ACHN (cell line): Measurements from ENCODE around the gene PASK.

ENCODE experiments used
- DNase-seq: peaks from one replicate; pipeline ENCODE4 v3.0.0-alpha.2; 2015
- in situ Hi-C: cut with HindIII; loops from 2 replicates; pipeline ENCODE4 v1.10.0; 2017; ENCODE audit warnings: low sequenced_read_pairs, low pct_ligation_motif_present, low pct_unique_long_range_greater_than_20kb

PASK gene

DNA sequence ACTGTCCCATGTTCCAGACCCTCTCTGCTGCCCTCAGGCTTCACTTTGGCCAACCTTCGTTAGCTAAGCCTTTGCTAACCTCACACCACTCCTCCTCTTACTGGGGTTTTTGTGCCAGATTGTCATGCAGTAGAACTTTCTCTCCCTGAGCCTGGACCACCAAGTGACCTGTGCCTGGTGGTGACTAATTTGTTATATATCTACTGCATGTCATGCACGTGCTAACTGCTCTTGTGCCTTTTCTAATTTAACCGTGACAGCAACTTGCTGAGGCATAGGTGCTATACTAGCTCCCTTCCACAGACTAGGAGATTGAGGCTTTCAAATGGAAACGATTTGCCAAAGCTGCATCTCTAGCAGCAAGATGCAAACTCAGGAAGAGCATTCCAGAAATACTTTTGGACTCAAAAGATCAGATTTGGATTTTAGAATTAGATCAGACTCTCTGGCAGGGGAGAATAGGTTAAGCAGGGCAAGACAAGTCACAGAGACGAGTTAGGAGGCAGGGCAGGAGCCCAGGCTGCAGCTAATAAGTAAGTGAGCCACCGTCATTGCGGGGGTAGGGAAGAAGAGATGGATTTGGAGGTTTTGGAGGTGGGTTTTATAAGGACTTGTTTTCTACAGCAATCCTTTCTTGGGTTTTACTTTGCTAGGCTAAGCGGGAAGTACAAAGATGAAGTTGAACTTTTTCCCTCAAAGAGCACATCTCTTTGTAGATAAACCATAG is 2.8 kb upstream of the PASK start:
- in situ Hi-C loops = no loop called here
- no peak for DNase-seq

DNA sequence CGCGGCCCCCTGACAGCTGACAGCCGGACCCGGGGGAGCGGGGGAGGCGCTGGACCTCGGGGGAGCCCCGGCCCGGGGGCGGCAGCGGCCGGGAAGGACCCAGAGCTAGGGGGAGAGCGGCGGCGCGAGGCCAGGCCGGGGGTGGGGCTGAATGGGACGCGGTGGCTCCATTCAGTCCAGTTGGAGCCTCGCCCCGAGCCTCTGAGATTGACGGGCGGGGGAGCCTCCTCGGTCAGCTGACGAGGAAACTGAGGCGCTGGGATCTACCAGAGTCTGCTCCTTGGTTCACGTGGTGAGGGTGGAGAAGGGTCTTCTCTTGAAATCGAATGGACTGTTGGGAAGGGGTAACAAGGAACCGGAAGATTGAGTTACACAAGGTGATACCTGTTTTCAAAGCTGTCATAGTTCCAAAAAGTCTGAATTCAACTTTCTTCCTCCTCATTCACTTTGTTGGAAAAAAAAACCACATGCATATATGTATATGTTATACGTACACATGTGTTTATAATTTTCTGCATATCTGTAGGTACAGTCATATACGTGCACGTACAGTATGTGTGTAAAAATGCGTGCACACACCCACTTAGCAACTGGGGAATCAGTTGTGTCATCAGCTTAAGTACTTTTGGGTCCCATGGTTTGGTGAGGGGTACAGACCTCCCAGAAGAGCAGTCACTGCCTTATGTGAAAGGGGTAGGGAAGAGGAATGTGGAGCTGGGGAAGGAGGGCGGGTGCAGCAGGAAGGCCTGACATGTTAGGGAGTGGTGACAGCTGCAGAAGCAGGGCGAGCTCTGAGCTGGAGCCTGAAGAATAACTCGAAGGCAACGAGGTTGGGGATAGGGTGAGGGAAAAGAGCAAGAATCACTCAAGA is 1.6 kb upstream of the PASK start:
- in situ Hi-C loops = no loop called here
- no peak for DNase-seq

DNA sequence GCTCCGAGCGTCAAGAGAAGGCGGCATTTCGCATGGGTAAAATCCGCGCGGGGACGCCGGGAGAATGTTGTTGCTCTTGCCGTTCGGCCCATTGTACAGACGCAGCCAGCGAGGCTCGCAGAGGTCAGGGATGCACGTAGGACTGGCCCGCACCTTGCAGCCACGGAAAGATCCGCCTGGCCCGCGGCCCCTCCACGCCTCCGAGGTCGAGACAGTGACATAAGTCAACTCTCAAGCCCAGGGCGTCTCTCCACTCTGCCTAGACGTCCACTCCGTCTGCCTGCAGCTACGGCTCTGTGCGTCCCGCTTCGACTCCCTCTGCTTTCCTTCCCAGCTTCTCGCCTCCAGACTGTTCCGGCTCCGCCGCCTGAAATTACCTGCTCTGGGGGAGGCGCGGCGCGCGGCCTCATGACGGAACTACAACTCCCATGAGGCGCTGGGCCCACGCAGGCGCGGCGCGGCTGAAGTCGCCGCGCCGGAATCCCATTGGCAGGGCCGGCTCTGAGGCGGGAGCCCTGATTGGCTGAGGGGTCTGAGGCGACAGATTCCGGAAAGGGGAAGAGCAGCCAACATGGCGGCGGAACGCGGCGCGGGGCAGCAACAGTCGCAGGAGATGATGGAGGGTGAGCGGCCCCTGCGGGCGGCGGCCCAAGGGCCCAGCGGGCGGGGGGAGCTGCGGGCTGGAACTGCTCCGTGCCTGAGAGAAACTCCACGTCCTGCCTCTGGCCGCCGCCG is 820 bp upstream of the PASK start, which contains the start of gene PPP1R7:
PPP1R7 (plus strand) TSS at position 543 of the 735 bp plus-strand sequence; CDS start at position 572, 29 bp downstream.
- in situ Hi-C loops = no loop called here
- peak; percentile 97 for DNase-seq

DNA sequence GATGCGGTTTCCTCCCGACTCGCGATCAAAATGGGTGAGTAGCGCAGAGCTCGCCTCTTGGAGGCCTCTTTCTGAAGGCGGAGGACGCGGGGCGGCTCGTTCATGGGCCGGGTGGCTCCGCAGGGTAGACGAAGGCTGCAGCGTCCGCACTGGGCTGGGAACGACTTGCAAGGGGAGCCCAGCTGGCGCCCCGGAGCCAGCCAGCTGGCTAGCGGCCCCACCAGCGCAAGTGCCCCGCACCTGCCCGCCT is 328 bp upstream of the PASK start:
- DNase-seq = no peak
- in situ Hi-C loops = no loop called here

DNA sequence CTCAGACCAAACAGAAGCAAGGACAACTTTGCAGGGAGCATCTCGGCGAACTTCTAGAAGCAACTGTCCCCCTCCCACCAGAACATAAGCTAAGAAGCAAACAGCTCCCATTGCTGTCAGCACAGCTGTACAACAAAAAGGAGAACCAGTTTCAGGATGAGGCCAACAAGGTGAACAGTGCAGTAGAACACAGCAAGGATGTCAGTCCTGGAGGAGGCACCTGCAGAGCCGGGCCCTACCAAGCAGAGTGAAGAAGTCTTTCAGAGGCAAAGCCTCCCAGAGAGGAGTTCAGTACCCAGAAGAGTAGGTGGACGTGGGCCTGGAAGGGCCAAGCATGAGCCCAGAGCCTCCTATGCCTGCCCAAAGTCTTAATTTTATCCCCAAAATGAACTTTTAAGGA is 1.0 kb downstream of the PASK start:
- DNase-seq = no peak
- in situ Hi-C loops = no loop called here

DNA sequence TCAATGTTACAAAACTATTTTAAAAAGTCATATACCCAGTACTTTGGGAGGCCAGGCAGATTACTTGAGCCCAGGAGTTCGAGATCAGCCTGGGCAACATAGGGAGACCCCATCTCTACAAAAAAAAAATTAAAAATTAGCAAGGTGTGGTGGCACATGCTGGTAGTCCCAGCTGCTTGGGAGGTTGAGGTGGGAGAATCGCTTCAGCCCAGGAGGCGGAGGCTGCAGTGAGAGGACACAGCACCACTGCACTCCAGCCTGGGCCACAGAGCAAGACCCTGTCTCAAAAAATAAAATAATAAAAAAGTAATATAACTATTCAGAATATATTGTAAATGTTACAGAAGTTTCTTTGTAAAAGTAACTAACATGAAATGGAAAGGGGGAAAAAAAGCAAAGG is 1.9 kb downstream of the PASK start:
- in situ Hi-C loops = no loop called here

DNA sequence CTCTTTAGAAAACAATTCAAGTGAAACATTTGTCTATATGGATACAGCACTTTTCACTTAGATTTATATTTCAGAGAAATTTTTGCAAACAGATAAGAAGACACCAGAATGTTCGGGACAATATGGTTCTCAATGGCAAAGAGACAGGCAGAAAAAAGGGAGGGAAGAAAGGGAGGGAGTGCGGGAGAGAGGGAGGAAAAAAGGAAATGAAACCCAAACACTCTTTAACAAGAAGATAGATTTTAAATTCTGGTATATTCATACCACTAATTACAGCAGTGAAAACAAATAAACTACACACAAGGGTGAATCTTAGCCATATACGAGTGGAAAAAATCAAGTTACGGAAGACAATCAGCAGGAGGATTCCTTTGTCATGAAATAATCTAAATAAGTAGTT is 3.0 kb downstream of the PASK start:
- in situ Hi-C loops = no loop called here
- no peak for DNase-seq

More for the DNA sequence above, 1.9 kb downstream of the PASK start:
- no peak for DNase-seq

DNA sequence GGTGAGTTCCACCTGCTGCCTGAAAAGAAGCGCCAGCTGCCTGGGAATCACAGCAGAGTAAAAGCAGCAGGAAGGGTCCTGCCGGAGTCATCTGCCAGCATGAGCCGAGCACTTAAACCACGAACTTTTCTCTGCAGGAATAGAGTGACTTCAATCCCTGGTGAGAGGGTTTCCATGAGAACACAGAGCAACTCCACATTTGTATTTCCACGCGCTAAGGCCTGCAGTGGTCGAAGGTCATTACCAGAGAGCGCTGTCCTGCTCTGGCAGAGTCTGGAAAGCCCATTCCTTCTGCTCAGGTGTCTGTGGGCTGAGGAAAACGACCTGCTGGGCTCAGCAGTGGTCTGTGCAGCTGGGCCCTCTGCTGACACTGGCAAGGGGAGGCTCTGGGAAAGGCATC is 6.7 kb downstream of the PASK start:
- no peak for DNase-seq
- in situ Hi-C loops = no loop called here

DNA sequence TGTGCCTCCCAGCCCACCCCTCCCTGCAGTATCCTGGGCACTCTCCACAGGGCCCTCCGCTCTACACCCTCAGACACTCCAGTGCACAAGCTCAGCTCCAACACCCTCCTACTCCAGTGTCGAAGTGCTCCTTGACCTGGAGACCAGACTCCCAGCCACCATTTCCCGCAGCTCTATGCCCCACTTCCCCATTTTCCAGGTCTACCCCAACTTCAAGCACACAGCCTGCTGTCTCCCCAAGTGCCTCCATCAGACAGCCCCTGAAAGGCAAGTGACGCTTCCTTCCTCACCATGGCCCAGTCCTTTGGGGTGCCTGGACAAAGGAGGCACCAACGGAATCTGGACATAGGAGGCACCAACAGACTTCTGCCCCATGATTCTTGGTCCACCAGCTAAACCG is 7.2 kb downstream of the PASK start:
- in situ Hi-C loops = no loop called here

DNA sequence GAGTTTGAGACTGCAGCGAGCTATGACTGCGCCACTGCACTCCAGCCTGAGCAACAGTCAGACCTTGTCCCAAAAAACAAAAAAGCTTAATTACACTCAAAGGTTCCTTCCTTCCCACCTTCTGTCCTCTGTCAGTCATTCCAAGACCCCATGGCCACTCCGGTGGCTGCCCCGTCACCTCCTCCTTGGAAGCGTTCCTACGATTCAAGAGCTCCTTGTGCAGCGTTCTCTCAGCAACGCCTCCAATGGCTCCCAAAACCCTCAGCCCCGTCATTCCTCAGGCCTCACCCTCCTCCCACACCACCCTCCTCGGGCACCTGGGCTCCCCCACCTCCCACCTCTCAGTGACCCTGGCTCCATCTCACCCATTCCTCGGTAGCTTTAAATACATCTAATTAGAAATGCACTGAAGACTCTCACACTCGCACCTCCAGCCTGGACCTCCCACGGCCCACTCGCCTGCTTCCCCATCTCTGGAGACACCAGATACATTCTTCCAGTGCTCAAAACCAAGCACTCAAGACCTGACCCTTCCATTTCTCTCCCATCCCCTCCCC is 8.0 kb downstream of the PASK start:
- DNase-seq = no peak
- in situ Hi-C loops = no loop called here

More for the DNA sequence above, 7.2 kb downstream of the PASK start:
- DNase-seq = no peak

DNA sequence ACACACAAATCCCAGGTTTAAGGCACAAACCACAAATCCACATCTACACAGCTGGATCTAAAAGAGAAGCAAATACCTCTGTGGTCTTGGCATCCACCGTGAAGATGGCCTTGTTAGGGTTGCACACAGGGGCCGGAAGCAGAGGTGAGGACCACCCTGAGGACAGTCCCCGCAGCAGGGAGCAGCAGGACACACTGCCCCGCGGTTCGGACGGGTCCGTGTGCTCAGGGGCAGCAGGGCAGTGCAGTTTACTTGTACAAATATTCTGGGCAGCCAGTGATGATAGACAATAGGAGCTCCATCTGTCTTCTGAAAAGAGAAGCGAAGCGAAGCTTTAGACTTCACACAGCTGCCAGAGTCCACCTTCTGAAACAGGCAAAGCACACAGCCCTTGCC is 8.8 kb downstream of the PASK start:
- no peak for DNase-seq

DNA sequence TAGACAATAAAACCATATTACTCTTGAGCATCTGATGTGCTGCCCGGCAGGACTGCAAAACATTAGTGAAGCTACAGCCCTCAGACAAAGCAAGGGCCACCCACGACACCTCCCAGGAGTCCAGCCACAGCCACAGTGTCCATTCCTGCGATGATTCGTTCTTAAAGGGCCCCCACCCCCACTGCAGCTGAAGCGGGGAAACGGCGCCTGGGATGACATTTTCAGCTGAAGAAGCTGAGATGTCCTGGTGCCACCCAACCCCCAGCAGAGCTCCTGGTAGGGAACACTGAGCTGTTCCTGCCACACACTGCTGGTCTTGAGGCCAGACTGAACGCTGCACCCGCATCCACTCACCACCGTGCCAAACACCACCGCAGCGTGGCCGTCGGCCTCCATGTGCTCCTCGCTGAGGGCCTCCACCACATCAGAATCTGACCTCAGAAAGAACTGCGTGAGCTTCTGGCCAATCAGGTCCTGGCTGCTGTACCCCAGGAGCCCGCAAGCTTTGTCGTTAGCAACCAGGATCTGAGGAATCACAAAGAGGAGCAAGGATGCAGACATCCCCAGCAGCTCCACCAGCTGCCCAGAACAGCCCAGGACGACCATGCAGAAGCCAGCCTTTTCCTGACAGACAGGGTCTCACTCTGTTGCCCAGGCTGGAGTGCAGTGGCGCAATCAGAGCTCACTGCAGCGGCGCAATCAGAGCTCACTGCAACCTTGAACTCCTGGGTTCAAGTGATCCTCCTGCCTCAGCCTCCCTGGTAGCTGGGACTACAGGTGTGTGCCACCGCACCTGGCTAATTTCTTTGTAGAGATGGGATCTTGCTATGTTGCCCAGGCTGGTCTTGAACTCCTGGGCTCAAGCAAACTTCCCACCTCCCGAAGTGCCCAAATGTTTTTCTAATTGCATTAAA is 9.5 kb downstream of the PASK start:
- DNase-seq = no peak
- in situ Hi-C loops = no loop called here

More for the DNA sequence above, 8.8 kb downstream of the PASK start:
- in situ Hi-C loops = no loop called here

DNA sequence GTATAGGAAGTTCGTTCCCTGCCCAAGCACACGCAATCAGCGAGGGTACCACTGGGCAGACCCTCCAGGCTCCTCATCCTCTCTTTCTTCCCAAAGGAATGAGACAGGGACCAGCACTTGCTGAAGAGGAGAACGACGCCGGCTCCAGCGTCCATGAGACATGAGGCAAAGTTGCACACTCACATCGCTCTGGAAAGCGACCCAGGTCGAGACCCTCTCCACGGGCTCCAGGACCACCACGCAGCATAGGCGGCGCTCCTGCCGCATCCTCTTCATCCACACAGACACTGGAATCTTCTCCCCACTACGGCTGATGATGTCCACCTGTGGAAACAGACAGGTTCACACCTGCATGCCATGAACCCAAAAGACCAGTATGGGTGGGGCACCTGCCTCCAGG is 10.8 kb downstream of the PASK start:
- DNase-seq = no peak
- in situ Hi-C loops = no loop called here

DNA sequence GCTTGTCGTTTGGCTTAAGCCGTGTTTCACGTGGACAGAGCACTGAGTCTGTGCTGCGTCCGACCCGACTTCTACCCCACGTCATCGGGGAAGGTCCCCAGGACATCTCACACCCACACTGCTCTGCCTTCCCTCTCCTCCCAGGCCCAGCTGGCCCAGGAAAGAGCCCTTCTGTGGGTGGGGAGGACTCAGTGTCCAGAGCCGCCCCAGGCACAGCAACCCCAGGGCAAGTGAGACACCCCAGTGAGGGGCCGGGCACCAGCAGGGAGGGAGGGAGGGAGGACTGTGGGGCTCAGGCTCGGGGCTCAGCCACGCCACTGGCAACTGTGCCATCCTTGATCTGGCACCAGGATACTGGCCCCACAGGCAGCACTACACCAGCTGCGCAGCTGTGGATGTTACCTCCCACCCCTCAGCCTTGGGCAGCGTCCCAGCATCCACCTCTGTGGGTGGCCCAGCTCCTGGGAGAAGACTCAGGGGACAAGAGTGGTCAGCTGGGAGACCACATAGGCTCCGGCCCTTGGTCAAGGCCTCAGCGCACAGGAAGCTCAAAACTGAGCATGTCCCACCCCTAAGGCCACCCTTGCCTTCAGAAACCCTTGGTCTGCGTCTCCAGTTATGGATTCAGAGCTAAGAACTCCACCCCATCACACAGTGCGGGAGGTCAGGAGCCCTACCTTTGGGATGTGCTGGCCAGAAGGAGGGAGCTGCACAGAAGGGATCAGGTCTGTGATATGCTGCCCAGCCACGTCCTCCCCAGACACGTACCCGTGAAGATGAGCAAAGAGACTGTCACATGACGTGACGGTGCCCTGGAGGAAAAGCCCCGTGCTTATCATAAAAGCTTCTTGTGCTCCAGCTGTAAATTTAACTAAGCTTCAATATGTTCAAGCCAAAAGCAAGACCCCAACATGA is 11.7 kb downstream of the PASK start:
- no peak for DNase-seq
- in situ Hi-C loops = no loop called here

DNA sequence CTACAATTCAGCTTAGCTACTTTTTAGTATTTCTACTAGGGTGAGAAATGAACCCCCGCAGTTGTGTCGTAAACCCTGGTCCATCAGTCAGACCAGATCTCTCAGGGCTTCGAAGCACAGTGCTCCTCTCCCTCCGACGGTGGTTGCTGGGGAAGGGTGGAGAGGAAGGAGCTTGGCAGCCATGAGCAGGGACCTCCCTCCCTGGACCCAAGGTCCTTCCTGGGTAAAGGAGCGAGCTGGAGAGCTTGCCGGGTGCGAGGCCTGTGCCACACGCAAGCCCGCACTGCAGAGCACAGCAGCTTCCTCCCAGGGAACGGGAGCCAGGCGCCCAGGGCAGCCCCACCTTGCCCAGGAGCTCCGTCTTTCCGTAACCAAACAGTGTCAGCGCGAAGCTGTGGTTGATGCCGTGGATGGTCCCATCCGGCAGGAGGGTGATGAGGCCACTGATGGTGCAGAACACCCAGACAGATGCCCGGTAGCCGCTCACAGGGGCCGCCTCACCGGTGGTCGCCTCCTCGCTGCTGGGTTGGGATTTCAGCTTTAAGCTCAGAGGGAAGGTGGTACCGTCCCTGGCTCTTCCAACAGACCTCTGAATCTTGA is 12.5 kb downstream of the PASK start:
- in situ Hi-C loops = no loop called here
- DNase-seq = no peak

DNA sequence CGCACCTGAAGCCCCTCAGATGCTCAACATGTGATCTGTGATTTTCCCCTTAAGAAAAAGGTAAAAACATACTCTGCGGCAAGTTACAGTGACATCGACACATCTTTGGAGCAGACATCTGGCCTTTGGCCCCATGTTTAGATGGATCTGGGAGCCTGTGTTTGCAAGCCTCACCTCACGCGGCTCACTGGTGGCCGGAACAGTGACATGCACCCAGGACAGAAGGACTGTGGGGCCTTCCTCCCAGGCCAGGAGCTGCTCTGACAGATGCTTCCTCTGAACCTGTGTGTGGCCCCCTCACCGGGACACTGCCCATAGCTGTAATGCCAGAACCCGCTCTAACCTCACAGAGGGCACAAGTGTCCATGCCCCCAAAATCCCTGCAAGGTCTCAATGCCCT is 13.1 kb downstream of the PASK start:
- no peak for DNase-seq
- in situ Hi-C loops = no loop called here

DNA sequence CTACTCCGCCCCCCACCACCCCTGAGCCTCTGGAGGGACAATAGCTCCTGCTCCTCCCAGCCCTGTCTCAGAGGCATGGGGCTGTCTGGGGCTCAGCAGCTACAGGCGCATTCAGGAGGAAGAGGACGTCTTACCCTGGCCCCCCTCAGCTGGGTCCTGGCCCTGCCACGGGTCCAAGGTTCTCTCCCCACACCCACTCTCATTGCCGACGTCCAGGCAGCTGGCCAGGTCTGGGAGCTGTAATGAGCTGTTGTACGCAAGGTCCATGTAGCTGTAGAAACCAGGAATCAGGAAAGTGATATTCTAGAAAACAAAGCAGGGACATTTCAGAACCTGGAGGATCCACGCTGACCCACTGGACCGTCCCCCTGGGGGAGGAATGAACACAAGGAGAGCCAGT is 13.5 kb downstream of the PASK start:
- no peak for DNase-seq
- in situ Hi-C loops = no loop called here
